T-helper 2 cell treated with Interferon-gamma antibody and Interleukin-4, amounts not matched to agents 100 ng/mL and 5 ng/mL, for 36 hours (primary cell): ENCODE data around the gene ZNF496. TPM values are rescaled to one million over a fixed set of nuclear protein-coding genes. Genes with fewer than 3 reads are reported as not detected.
"Not testable (repeated sequence)": the region's sequence is repeated elsewhere in the genome, so short reads cannot be mapped to it uniquely, and the experiment has no call there.

Experiments
- intact Hi-C: fragments of 100-400 bp; cut with micrococcal nuclease; formaldehyde crosslinking; loops from one replicate; pipeline ENCODE4 v1.15.1; 2023
- total RNA-seq: library from RNA; stranded (reverse); gene quantifications from 2 replicates; pipeline ENCODE4 v1.2.3, GENCODE V29; 2022

Gene ZNF496
- total RNA-seq, result 8.2 and 10.1 TPM in 2 replicates

GRCh38 chr1:247331525-247332214 lies at the start of gene ZNF496:
Gene ZNF496, minus strand, starts transcription at chr1:247331867. Its CDS starts 2,289 bp downstream, at chr1:247329578.
- intact Hi-C loops, result loop anchor here (1.0 to 10.0 kb wide), 8 partner anchors 41 to 765 kb away; partner anchors contain the start of genes AHCTF1, CNST, TFB2M and ZNF669

- intact Hi-C loops, result no loop called here
Measured at GRCh38 chr1:247378334-247379073, 46.8 kb upstream of the ZNF496 start.

- intact Hi-C loops, result not testable (repeated sequence)
Measured at GRCh38 chr1:247377656-247378055, 46.0 kb upstream of the ZNF496 start.

GRCh38 chr1:247376659-247377058 lies 45.0 kb upstream of the ZNF496 start:
- intact Hi-C loops, result no loop called here

- intact Hi-C loops, result no loop called here
Measured at GRCh38 chr1:247375747-247376146, 44.1 kb upstream of the ZNF496 start.

GRCh38 chr1:247374651-247375334 lies 43.1 kb upstream of the ZNF496 start:
- intact Hi-C loops, result not testable (repeated sequence)

GRCh38 chr1:247373721-247374141 lies 42.1 kb upstream of the ZNF496 start:
- intact Hi-C loops, result loop anchor here (1.0 to 2.0 kb wide), 2 partner anchors 41 to 114 kb away; no protein-coding TSS in a partner anchor

GRCh38 chr1:247371801-247372259 lies 40.2 kb upstream of the ZNF496 start:
- intact Hi-C loops, result loop anchor here (1.0 to 2.0 kb wide), 3 partner anchors 18 to 204 kb away; no protein-coding TSS in a partner anchor

GRCh38 chr1:247370786-247371732 lies 39.4 kb upstream of the ZNF496 start:
- intact Hi-C loops, result no loop called here

GRCh38 chr1:247368490-247369145 lies 37.0 kb upstream of the ZNF496 start:
- intact Hi-C loops, result no loop called here

GRCh38 chr1:247367786-247368422 lies 36.2 kb upstream of the ZNF496 start:
- intact Hi-C loops, result no loop called here

GRCh38 chr1:247366926-247367645 lies 35.4 kb upstream of the ZNF496 start:
- intact Hi-C loops, result no loop called here

GRCh38 chr1:247366345-247366744 lies 34.7 kb upstream of the ZNF496 start:
- intact Hi-C loops, result not testable (repeated sequence)

GRCh38 chr1:247365023-247365422 lies 33.4 kb upstream of the ZNF496 start:
- intact Hi-C loops, result no loop called here

- intact Hi-C loops, result not testable (repeated sequence)
Measured at GRCh38 chr1:247363000-247363399, 31.3 kb upstream of the ZNF496 start.

GRCh38 chr1:247362153-247362552 lies 30.5 kb upstream of the ZNF496 start:
- intact Hi-C loops, result no loop called here

- intact Hi-C loops, result no loop called here
Measured at GRCh38 chr1:247360991-247361731, 29.5 kb upstream of the ZNF496 start.
